ENCODE results near the gene EFNB2.

EFNB2 gene

GRCh38 chr13:106529415-106530170, 5.9 kb downstream of the EFNB2 start:
- in situ Hi-C loops (cut with MboI; ENCODE audit: low pct_unique_long_range_greater_than_20kb, low sequenced_read_pairs): no loop called here
- DNase-seq: no peak

- no peak for DNase-seq
- in situ Hi-C loops (cut with MboI; ENCODE audit: low pct_unique_long_range_greater_than_20kb, low sequenced_read_pairs): no loop called here
These were observed 6.6 kb downstream of the EFNB2 start for GRCh38 chr13:106528718-106529414.

GRCh38 chr13:106527826-106528225, 7.6 kb downstream of the EFNB2 start:
- DNase-seq: no peak
- in situ Hi-C loops (cut with MboI; ENCODE audit: low pct_unique_long_range_greater_than_20kb, low sequenced_read_pairs): no loop called here

- in situ Hi-C loops (cut with MboI; ENCODE audit: low pct_unique_long_range_greater_than_20kb, low sequenced_read_pairs): no loop called here
These were observed 8.0 kb downstream of the EFNB2 start for GRCh38 chr13:106527445-106527801.

GRCh38 chr13:106526738-106527444, 8.6 kb downstream of the EFNB2 start:
- no peak for DNase-seq
- in situ Hi-C loops (cut with MboI; ENCODE audit: low pct_unique_long_range_greater_than_20kb, low sequenced_read_pairs): no loop called here

More at GRCh38 chr13:106527445-106527801, 8.0 kb downstream of the EFNB2 start:
- DNase-seq: no peak

- DNase-seq: no peak
- in situ Hi-C loops (cut with MboI; ENCODE audit: low pct_unique_long_range_greater_than_20kb, low sequenced_read_pairs): no loop called here
These were observed 9.6 kb downstream of the EFNB2 start for GRCh38 chr13:106525865-106526264.

- no peak for DNase-seq
- in situ Hi-C loops (cut with MboI; ENCODE audit: low pct_unique_long_range_greater_than_20kb, low sequenced_read_pairs): no loop called here
These were observed 11.4 kb downstream of the EFNB2 start for GRCh38 chr13:106524108-106524507.

- in situ Hi-C loops (cut with MboI; ENCODE audit: low pct_unique_long_range_greater_than_20kb, low sequenced_read_pairs): no loop called here
- no peak for DNase-seq
These were observed 11.9 kb downstream of the EFNB2 start for GRCh38 chr13:106523576-106523975.

GRCh38 chr13:106522898-106523525, 12.4 kb downstream of the EFNB2 start:
- in situ Hi-C loops (cut with MboI; ENCODE audit: low pct_unique_long_range_greater_than_20kb, low sequenced_read_pairs): no loop called here

GRCh38 chr13:106522112-106522705, 13.3 kb downstream of the EFNB2 start:
- DNase-seq: no peak
- in situ Hi-C loops (cut with MboI; ENCODE audit: low pct_unique_long_range_greater_than_20kb, low sequenced_read_pairs): no loop called here

More at GRCh38 chr13:106522898-106523525, 12.4 kb downstream of the EFNB2 start:
- DNase-seq: no peak

GRCh38 chr13:106521095-106521799, 14.2 kb downstream of the EFNB2 start:
- DNase-seq: no peak
- in situ Hi-C loops (cut with MboI; ENCODE audit: low pct_unique_long_range_greater_than_20kb, low sequenced_read_pairs): no loop called here

GRCh38 chr13:106520251-106521054, 15.0 kb downstream of the EFNB2 start:
- in situ Hi-C loops (cut with MboI; ENCODE audit: low pct_unique_long_range_greater_than_20kb, low sequenced_read_pairs): no loop called here
- DNase-seq: no peak

GRCh38 chr13:106518512-106518911, 16.9 kb downstream of the EFNB2 start:
- DNase-seq: no peak
- in situ Hi-C loops (cut with MboI; ENCODE audit: low pct_unique_long_range_greater_than_20kb, low sequenced_read_pairs): no loop called here

- in situ Hi-C loops (cut with MboI; ENCODE audit: low pct_unique_long_range_greater_than_20kb, low sequenced_read_pairs): no loop called here
- DNase-seq: no peak
These were observed 18.2 kb downstream of the EFNB2 start for GRCh38 chr13:106517109-106517847.

GRCh38 chr13:106515635-106516254, 19.7 kb downstream of the EFNB2 start:
- in situ Hi-C loops (cut with MboI; ENCODE audit: low pct_unique_long_range_greater_than_20kb, low sequenced_read_pairs): no loop called here
- DNase-seq: no peak

GRCh38 chr13:106514928-106515634, 20.4 kb downstream of the EFNB2 start:
- in situ Hi-C loops (cut with MboI; ENCODE audit: low pct_unique_long_range_greater_than_20kb, low sequenced_read_pairs): no loop called here
- DNase-seq: no peak

Measured in KBM-7 (cell line).